ENCODE measurements around the gene C14orf180. TPM values are rescaled to one million over a fixed set of nuclear protein-coding genes. Genes with fewer than 3 reads are reported as not detected.

The C14orf180 gene
- total RNA-seq, 2 experiments from 2014 or later = not detected

DNA sequence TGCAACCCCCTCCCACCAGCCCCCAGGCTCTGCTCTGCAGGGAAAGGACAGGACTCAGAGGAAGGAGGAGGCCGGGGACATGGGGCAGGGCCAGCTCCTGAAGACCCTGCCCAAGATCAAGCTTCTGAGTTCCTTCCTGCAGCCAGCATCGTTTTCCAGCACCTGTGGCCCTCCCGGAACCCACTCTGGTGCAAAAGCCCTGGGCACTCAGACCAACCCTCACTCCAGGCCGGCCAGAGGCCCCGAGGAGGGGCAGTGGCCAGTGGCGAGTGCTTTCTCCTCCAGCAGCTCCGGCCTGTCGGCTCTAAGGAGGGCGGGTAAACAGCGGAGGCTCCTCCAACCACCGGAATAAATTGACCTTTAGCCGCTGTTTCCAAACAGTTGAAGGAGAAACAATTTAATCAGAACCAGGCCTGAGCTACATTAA is 14.2 kb downstream of the C14orf180 start:
- Histone ChIP-seq H3K4me3 (ENCODE audit: low read depth, low read length, poor library complexity, severe bottlenecking) (no peak overlapping the region), H3K27ac (ENCODE audit: low read depth, low read length, poor library complexity, severe bottlenecking) (no peak overlapping the region), H3K4me2 (ENCODE audit: low read length) (no peak overlapping the region), H4K20me1 (ENCODE audit: insufficient read depth, low read length) (no peaks in the 10 kb centered on the region), H3K9me3 (ENCODE audit: low read length) (no peaks in the 10 kb centered on the region), H3K9me2 (ENCODE audit: insufficient read depth, low read length) (no peaks in the 10 kb centered on the region), H3K4me1 (ENCODE audit: insufficient read depth, low read length, poor library complexity, severe bottlenecking) (no peaks in the 10 kb centered on the region), H3K36me3 (ENCODE audit: insufficient read depth, low read length) (no peaks in the 10 kb centered on the region), H2AFZ (ENCODE audit: low read length) (no peak overlapping the region), H3K79me2 (ENCODE audit: insufficient read depth, low read depth, low read length) (no peaks in the 10 kb centered on the region)
- CTCF ChIA-PET (ENCODE audit: unreplicated experiment) = no interaction called here
- no TSS peak for BruUV-seq (replicated peaks)
- POLR2A ChIA-PET = no interaction called here
- TF ChIP-seq, protein P1, sequence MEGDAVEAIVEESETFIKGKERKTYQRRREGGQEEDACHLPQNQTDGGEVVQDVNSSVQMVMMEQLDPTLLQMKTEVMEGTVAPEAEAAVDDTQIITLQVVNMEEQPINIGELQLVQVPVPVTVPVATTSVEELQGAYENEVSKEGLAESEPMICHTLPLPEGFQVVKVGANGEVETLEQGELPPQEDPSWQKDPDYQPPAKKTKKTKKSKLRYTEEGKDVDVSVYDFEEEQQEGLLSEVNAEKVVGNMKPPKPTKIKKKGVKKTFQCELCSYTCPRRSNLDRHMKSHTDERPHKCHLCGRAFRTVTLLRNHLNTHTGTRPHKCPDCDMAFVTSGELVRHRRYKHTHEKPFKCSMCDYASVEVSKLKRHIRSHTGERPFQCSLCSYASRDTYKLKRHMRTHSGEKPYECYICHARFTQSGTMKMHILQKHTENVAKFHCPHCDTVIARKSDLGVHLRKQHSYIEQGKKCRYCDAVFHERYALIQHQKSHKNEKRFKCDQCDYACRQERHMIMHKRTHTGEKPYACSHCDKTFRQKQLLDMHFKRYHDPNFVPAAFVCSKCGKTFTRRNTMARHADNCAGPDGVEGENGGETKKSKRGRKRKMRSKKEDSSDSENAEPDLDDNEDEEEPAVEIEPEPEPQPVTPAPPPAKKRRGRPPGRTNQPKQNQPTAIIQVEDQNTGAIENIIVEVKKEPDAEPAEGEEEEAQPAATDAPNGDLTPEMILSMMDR (conservative IDR thresholded peaks at IDR 0.05; ENCODE audit: low read length) = no peak
- TF ChIP-seq EZH2phosphoT487 (IDR thresholded peaks at IDR 0.05; ENCODE audit: borderline replicate concordance, low read depth, low read length) = no peak
- DNase-seq (ENCODE audit: low spot score) = no peak
- intact Hi-C loops (cut with micrococcal nuclease; ENCODE audit: unreplicated experiment) = no loop called here

DNA sequence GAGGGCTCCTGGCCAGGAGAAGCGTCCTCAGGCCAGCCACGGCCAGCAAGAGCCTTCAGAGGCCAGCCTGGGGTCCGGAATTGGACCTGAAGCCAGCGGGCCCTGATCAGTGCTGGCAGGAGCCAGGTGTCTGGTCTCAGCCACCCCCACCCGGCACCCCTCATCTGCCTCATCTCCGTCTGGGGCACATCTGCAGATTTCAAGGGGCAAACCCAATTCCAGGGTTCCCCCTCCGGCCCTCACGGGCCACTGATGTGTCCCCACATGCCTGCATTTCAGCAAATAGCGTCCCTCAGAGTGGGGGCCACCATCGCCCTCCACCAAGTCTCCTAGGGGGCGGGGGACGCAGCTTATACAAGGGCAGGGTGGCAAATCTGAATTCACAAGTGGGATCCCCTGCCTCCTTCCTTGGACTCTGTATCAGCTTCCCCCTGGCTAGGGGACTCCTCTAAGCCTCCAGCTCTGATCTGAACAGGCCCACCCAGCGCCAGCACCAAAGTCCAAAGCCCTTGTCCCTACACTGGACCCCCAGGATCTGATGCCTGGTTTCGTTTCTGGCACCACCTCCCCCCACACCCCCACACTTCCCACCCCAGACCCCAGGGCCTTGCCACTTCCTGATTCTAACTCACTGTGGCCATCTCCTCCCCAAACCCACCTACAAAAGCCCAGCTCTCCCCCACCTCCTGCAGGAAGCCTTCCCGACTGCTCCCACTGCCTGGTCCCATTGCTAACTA is 14.9 kb downstream of the C14orf180 start:
- H3K27ac ChIP-seq (ENCODE audit: low read depth, low read length, poor library complexity, severe bottlenecking) = no peak overlapping the region
- no peak overlapping the region for H3K4me3 ChIP-seq (ENCODE audit: low read depth, low read length, poor library complexity, severe bottlenecking)
- TF ChIP-seq, protein P1 (conservative IDR thresholded peaks at IDR 0.05; ENCODE audit: low read length) = no peak
- no peak for TF ChIP-seq EZH2phosphoT487 (IDR thresholded peaks at IDR 0.05; ENCODE audit: borderline replicate concordance, low read depth, low read length)
- intact Hi-C loops (cut with micrococcal nuclease; ENCODE audit: unreplicated experiment) = no loop called here
- H3K4me1 ChIP-seq (ENCODE audit: insufficient read depth, low read length, poor library complexity, severe bottlenecking) = no peaks in the 10 kb centered on the region
- no peak overlapping the region for H2AFZ ChIP-seq (ENCODE audit: low read length)
- no peaks in the 10 kb centered on the region for H3K9me3 ChIP-seq (ENCODE audit: low read length)
- no peaks in the 10 kb centered on the region for H3K79me2 ChIP-seq (ENCODE audit: insufficient read depth, low read depth, low read length)
- H3K36me3 ChIP-seq (ENCODE audit: insufficient read depth, low read length) = no peaks in the 10 kb centered on the region
- POLR2A ChIA-PET = interaction anchor here (0.5 to 0.6 kb wide), 2 partner anchors 37 to 1117 kb away, joined by 3 to 4 read pairs; no protein-coding TSS in a partner anchor
- no peak overlapping the region for H3K4me2 ChIP-seq (ENCODE audit: low read length)
- CTCF ChIA-PET (ENCODE audit: unreplicated experiment) = no interaction called here
- no peak for DNase-seq (ENCODE audit: low spot score)
- no peaks in the 10 kb centered on the region for H3K9me2 ChIP-seq (ENCODE audit: insufficient read depth, low read length)
- no peaks in the 10 kb centered on the region for H4K20me1 ChIP-seq (ENCODE audit: insufficient read depth, low read length)
- BruUV-seq (replicated peaks) = no TSS peak

- Histone ChIP-seq H3K79me2 (ENCODE audit: insufficient read depth, low read depth, low read length) (no peaks in the 10 kb centered on the region), H2AFZ (ENCODE audit: low read length) (no peak overlapping the region), H3K27ac (ENCODE audit: low read depth, low read length, poor library complexity, severe bottlenecking) (no peak overlapping the region), H3K9me2 (ENCODE audit: insufficient read depth, low read length) (no peaks in the 10 kb centered on the region), H3K4me2 (ENCODE audit: low read length) (no peak overlapping the region), H4K20me1 (ENCODE audit: insufficient read depth, low read length) (no peaks in the 10 kb centered on the region), H3K9me3 (ENCODE audit: low read length) (no peaks in the 10 kb centered on the region), H3K4me3 (ENCODE audit: low read depth, low read length, poor library complexity, severe bottlenecking) (no peak overlapping the region), H3K4me1 (ENCODE audit: insufficient read depth, low read length, poor library complexity, severe bottlenecking) (no peaks in the 10 kb centered on the region), H3K36me3 (ENCODE audit: insufficient read depth, low read length) (no peaks in the 10 kb centered on the region)
- DNase-seq (ENCODE audit: low spot score) = no peak
- no peak for TF ChIP-seq EZH2phosphoT487 (IDR thresholded peaks at IDR 0.05; ENCODE audit: borderline replicate concordance, low read depth, low read length)
- TF ChIP-seq, protein P1 (conservative IDR thresholded peaks at IDR 0.05; ENCODE audit: low read length) = no peak
- CTCF ChIA-PET (ENCODE audit: unreplicated experiment) = no interaction called here
- intact Hi-C loops (cut with micrococcal nuclease; ENCODE audit: unreplicated experiment) = no loop called here
- no TSS peak for BruUV-seq (replicated peaks)
- POLR2A ChIA-PET = interaction anchor here (0.5 kb wide), 1 partner anchor 38 kb away, joined by 3 read pairs; no protein-coding TSS in a partner anchor
Measured at GRCh38 chr14:104595116-104595675, 15.6 kb downstream of the C14orf180 start.
